Prostate gland (tissue), 2 donors: Measurements from ENCODE around the gene HPS4. TPM values are rescaled to one million over a fixed set of nuclear protein-coding genes. Genes with fewer than 3 reads are reported as not detected.

Experiments used
- DNase-seq: peaks from one replicate; pipeline ENCODE4 v3.0.0-alpha.2; 2019; ENCODE audit warnings: low spot score
- H3K27ac ChIP-seq, 2 donors: fragments of 200-600 bp; sonication (generic); 2 replicates each; pipeline ENCODE4 v1.5.1; 2017 to 2019
- H3K27me3 ChIP-seq: fragments of 200-600 bp; sonication (generic); replicated peaks from 2 replicates; pipeline ENCODE4 v1.5.1; 2019; ENCODE audit not compliant: insufficient read depth
- H3K36me3 ChIP-seq, 2 donors: fragments of 200-600 bp; sonication (generic); 1 replicate in 1 of 2; 2 replicates in 1 of 2; pipeline versions ENCODE4 v1.5.1 to v1.8.1; 2017 to 2019
- H3K4me1 ChIP-seq: fragments of 200-600 bp; sonication (generic); replicated peaks from 2 replicates; pipeline ENCODE4 v1.5.1; 2019
- H3K4me3 ChIP-seq, 2 donors: fragments of 200-600 bp; sonication (generic); 2 replicates each; pipeline ENCODE4 v1.5.1; 2017 to 2019
- H3K9me3 ChIP-seq: fragments of 200-600 bp; sonication (generic); 2 replicates; pipeline ENCODE4 v1.5.1; 2017
- POLR2A ChIP-seq: fragments of 450-650 bp; IDR thresholded peaks from one replicate; pipeline ENCODE4 v1.6.1; 2016; ENCODE audit warnings: antibody characterized with exemption, mild to moderate bottlenecking
- POLR2AphosphoS5 ChIP-seq: sonication (generic); formaldehyde crosslinking; IDR thresholded peaks from one replicate; pipeline ENCODE4 v1.6.1; 2017; ENCODE audit warnings: antibody characterized with exemption
- WGBS: methylation state at CpG from one replicate; pipeline ENCODE4 v1.1.5; 2018; 5-methylcytosine and 5-hydroxymethylcytosine counted together
- intact Hi-C: fragments of 100-400 bp; cut with DNase I; formaldehyde crosslinking; loops from one replicate; pipeline ENCODE4 v1.14.2; 2022
- total RNA-seq, 2 donors: library from RNA; depleted of rRNA; stranded (reverse); fragments of >200 nt; gene quantifications; one replicate each; pipeline ENCODE4 v1.1.0, GENCODE V29; 2016
- TF ChIP-seq, protein P1 (sequence below), 4 experiments: fragments of 200-600 bp in 2 of 4; fragments of 450-650 bp in 2 of 4; sonication (generic) in 2 of 4; IDR thresholded peaks; 1 replicate in 3 of 4; 2 replicates in 1 of 4; pipeline ENCODE4 v1.5.1; 2016 to 2019; ENCODE audit warnings: antibody characterized with exemption in 4 of 4, mild to moderate bottlenecking in 2 of 4, moderate library complexity in 2 of 4

The HPS4 gene
- total RNA-seq, 2 donors from 2014 or later = 25.3 to 83.9 TPM

DNA sequence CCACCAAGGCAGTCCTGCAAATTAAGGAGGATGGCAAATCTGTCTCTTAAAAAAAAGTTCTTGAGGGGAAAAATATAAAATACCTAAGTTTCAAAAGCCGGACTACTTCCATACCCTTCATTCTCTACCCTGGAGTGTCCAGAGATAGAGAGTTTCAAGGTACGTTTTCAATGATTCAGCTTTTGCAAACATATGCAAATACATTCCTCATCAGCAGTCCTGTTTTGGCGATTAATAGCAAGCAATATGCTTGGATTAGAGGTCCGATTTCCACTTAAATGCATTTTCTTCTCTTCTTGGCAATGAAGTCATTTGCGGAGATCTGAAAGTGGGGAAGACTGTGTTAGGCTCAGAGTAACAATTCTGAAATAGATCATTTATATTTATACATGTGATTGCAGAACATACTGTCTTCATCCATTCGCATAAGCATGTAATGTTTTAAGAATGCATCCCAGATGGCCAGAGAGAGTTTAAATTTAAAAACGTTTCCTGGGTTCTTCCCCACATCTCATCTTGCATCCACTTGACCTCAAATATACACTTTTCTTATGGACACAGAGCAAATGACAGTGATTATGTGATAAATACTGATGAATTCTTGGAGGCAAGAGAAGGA is 42.5 kb upstream of the HPS4 start:
- H3K36me3 ChIP-seq = no peaks in the 10 kb centered on the region
- H3K4me1 ChIP-seq = no peaks in the 10 kb centered on the region
- DNase-seq = no peak
- H3K4me3 ChIP-seq = no peak overlapping the region
- WGBS = 87% methylated on average over 7 of the region's 7 CpGs
- TF ChIP-seq POLR2A = no peak
- TF ChIP-seq, protein P1, sequence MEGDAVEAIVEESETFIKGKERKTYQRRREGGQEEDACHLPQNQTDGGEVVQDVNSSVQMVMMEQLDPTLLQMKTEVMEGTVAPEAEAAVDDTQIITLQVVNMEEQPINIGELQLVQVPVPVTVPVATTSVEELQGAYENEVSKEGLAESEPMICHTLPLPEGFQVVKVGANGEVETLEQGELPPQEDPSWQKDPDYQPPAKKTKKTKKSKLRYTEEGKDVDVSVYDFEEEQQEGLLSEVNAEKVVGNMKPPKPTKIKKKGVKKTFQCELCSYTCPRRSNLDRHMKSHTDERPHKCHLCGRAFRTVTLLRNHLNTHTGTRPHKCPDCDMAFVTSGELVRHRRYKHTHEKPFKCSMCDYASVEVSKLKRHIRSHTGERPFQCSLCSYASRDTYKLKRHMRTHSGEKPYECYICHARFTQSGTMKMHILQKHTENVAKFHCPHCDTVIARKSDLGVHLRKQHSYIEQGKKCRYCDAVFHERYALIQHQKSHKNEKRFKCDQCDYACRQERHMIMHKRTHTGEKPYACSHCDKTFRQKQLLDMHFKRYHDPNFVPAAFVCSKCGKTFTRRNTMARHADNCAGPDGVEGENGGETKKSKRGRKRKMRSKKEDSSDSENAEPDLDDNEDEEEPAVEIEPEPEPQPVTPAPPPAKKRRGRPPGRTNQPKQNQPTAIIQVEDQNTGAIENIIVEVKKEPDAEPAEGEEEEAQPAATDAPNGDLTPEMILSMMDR (IDR thresholded peaks at IDR 0.05) = no peak
- TF ChIP-seq POLR2AphosphoS5 = no peak
- H3K27me3 ChIP-seq = no peaks in the 10 kb centered on the region
- no peak overlapping the region for H3K27ac ChIP-seq
- H3K9me3 ChIP-seq = no peaks in the 10 kb centered on the region
- intact Hi-C loops = no loop called here

DNA sequence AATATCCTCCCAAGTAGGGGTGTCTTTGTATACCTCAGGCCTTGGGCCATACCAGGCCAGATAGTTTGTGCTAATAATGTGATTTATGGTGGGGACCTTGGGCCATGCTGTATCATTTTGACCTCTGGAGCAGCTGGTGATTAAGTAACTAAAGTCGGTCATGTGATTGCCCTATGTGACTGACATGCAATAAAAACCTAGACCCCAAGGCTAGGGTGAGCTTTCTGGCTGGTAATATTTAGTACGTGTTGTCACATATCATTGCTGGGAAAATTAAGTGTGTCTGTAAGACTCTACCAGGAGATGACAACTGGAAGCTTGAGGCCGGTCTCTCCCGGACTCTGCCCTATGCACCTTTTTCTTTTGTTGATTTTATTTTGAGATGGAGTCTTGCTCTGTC is 41.3 kb upstream of the HPS4 start:
- Histone ChIP-seq H3K36me3 (no peaks in the 10 kb centered on the region), H3K9me3 (no peaks in the 10 kb centered on the region), H3K27me3 (no peaks in the 10 kb centered on the region), H3K4me3 (no peak overlapping the region), H3K27ac (no peak overlapping the region), H3K4me1 (no peaks in the 10 kb centered on the region)
- intact Hi-C loops = no loop called here
- TF ChIP-seq POLR2A (no peak), POLR2AphosphoS5 (no peak)
- TF ChIP-seq, protein P1 (IDR thresholded peaks at IDR 0.05) = no peak
- DNase-seq = no peak
- 94% methylated on average over 4 of the region's 4 CpGs for WGBS

DNA sequence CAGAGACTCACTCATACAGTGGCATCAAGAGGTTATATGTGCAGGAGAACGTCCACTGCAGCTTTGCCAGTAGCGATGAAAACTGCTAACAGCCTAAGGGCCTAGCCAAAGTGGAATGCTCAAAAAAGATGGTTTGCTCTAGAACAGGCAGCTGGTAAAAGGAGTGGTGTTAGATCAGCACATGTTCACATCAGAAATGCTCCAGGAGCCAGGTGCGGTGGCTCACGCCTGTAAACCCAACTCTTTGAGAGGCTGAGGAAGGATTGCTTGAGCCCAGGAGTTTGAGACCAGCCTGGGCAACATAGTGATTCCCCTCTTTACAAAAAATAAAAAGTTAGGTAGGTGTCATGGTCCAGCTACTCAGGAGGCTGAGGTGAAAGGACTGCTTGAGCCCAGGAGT is 39.0 kb upstream of the HPS4 start:
- no peak overlapping the region for H3K27ac ChIP-seq
- no peaks in the 10 kb centered on the region for H3K9me3 ChIP-seq
- TF ChIP-seq POLR2AphosphoS5 (no peak), POLR2A (no peak)
- TF ChIP-seq, protein P1 (IDR thresholded peaks at IDR 0.05) = no peak
- no peak overlapping the region for H3K4me3 ChIP-seq
- no peak for DNase-seq
- intact Hi-C loops = no loop called here
- H3K27me3 ChIP-seq = no peaks in the 10 kb centered on the region
- H3K36me3 ChIP-seq = no peaks in the 10 kb centered on the region
- WGBS = 89% methylated on average over 4 of the region's 4 CpGs
- H3K4me1 ChIP-seq = no peaks in the 10 kb centered on the region

DNA sequence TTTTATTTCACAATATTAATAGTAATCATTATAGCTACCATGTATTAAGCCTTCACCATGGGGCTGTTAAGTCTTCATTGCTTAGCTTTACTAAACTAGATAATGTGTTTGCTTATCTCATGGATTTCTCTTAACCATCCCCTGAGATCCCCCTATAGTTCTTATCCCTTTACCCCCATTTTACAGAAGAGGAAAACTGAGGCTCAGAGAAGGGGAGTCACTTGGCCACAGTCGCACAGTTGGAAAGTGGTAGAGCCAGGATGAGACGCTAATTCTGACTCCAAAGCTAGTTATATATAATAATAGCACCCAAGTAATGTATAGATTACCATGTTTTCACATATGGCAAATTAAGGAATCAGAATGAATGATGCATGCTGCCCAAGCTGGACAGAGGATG is 38.4 kb upstream of the HPS4 start:
- Histone ChIP-seq H3K4me3 (no peak overlapping the region), H3K9me3 (no peaks in the 10 kb centered on the region), H3K27ac (no peak overlapping the region), H3K36me3 (no peaks in the 10 kb centered on the region), H3K27me3 (no peaks in the 10 kb centered on the region), H3K4me1 (no peaks in the 10 kb centered on the region)
- no peak for DNase-seq
- intact Hi-C loops = no loop called here
- TF ChIP-seq POLR2A (no peak), POLR2AphosphoS5 (no peak)
- TF ChIP-seq, protein P1 (IDR thresholded peaks at IDR 0.05) = no peak
- WGBS = 95% methylated on average over 2 of the region's 2 CpGs

DNA sequence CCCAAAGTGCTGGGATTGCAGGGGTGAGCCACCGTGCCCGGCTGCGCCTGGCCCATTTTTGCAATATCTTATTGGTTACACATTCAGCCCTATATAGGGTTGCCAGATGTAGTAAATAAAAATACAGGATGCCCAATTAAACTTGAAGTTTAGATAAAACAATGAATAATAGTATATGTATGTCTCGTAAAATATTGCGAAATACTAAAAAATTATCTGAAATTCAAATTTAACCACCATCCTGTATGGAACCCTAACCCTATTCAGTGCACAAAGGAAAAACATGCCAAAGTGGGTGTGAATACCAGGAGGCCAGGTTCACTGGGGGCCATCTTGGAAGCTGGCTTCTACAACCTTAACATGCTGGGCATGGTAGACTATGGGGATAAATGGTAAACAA is 33.8 kb upstream of the HPS4 start:
- DNase-seq = no peak
- TF ChIP-seq POLR2A = no peak
- TF ChIP-seq POLR2AphosphoS5 = no peak
- TF ChIP-seq, protein P1 (IDR thresholded peaks at IDR 0.05) = no peak
- Histone ChIP-seq H3K4me3 (no peak overlapping the region), H3K27ac (no peak overlapping the region), H3K4me1 (peaks cover 4% of the 10 kb centered on the region), H3K36me3 (no peaks in the 10 kb centered on the region), H3K9me3 (no peaks in the 10 kb centered on the region), H3K27me3 (no peaks in the 10 kb centered on the region)
- 94% methylated on average over 5 of the region's 5 CpGs for WGBS
- intact Hi-C loops = no loop called here
